GM18868 (cell line): ENCODE data around the gene BBS10.
"Not testable (repeated sequence)": the region's sequence is repeated elsewhere in the genome, so short reads cannot be mapped to it uniquely, and the experiment has no call there.

ENCODE experiments used
- ATAC-seq: cut with Tn5 transposase; IDR thresholded peaks from one replicate; pipeline ENCODE4 v1.9.1; 2021; ENCODE audit warnings: mild to moderate bottlenecking, moderate library complexity; ENCODE audit not compliant: unreplicated experiment

BBS10 gene

DNA sequence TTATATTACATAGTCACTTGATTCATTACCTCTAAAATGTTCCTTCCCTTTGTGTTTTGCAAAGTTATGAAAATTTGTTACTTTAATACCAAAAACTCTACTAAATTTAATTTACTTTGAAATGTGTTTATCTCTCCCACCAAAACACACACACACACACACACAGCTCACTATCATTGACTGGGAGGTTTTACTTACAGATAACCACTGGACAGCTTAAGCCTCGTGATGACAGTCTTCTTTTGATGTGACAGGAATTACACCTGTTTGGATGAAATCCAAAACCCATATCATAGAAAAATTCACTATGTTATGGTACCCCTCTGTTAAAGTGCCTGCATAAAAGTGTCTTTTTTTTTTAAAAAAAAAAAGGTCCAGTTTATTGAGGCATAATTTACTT is 15.6 kb downstream of the BBS10 start:
- ATAC-seq, result no peak

DNA sequence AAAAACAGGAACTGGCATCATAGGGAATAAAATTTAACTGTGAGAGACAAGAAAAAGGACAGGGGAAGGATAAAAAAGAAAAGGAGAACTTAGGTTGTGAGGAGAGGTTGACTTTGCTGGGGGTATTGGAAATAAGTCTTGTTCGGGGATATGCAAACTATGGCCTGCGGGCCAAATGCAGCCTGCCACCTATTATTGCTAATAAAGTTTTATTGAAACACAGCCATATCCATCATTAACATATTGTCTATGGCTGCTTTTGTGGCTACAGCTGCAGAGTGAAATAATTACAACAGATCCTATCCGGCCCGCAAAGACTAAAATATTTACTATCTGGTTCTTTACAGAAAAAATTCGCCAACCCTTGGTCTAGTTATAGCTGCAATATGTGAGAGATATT is 18.6 kb downstream of the BBS10 start:
- ATAC-seq, result no peak

DNA sequence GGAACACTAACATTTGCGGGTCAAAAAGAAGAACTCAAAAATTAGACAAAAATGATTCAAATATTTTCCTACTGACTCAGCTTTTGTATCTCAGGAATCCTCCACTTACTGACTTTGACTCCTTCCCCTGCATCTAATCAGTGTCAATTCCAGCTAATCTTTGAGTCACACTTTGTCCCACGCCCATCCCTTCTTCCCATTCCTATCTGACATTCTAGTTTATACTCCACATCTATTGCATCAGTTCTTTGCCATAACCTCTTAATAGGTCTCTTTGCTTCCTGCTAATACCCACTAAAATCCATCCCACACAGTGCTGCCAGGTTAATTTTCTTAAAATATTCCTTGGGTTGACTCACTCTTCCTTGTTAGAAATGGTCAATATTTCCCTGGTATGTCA is 19.1 kb downstream of the BBS10 start:
- no peak for ATAC-seq

DNA sequence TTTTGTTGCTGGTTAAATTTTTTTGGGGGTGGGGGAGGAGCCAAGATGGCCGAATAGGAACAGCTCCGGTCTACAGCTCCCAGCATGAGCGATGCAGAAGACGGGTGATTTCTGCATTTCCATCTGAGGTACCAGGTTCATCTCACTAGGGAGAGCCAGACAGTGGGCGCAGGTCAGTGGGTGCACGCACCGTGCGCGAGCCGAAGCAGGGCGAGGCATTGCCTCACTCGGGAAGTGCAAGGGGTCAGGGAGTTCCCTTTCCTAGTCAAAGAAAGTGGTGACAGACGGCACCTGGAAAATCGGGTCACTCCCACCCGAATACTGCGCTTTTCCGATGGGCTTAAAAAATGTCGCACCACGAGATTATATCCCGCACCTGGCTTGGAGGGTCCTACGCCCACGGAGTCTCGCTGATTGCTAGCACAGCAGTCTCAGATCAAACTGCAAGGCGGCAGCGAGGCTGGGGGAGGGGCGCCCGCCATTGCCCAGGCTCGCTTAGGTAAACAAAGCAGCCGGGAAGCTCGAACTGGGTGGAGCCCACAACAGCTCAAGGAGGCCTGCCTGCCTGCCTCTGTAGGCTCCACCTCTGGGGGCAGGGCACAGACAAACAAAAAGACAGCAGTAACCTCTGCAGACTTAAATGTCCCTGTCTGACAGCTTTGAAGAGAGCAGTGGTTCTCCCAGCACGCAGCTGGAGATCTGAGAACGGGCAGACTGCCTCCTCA is 28.5 kb downstream of the BBS10 start:
- ATAC-seq, result not testable (repeated sequence)

DNA sequence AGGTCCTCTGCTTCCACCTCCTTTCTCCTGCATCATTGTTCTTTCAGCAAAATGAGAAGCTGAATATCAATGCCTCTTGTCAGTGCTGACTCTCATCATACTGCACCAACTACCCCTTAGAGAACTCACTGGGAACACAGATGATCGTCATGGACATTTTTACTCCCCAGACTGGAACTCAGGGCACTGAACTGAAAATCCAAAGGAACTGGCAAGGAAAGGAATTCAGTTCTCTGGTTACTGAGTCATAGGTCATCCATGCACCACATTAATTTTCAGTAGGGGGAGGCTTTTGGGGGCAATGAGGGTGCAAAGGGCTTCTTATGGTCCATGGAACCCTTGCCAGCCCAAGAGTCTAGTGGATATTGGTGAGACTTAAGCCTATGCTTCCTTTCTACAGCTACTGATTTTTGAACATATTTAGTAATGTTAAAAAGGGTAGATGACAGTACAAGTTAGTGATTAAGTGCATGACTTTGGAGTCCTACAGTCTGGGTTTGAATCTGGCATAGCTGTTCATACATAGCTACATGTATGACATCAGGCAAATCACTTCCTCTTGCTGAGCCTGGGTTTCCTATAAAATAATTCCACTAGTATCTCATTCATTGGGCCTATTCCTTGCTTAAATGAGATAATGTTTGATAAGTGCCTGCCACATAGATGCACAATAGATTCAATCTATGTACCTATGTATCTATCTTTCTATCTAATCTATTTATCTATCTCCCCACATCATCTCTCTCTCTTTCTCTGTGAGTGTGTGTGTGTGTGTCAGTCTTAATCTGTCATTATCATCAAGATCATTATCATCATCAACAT is 29.2 kb downstream of the BBS10 start:
- ATAC-seq, result no peak

DNA sequence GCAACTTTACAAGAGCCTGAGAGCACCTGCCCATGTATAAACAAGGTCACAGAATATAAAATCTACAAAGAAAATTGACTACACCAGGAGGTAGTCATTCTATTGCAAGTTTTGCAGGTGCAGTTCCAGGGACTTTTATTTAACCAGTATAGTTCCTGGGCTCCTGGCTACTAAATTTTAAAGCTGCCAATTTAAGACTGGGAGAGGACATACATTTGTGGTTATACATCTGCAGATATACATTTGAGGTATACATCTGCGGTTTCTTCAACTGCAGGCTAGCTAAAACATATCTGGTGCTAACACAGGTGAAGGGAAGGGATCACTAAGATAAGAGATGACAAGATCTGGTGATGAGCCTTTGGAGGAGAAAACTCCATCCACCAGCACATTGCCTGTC is 30.2 kb downstream of the BBS10 start:
- ATAC-seq, result no peak

DNA sequence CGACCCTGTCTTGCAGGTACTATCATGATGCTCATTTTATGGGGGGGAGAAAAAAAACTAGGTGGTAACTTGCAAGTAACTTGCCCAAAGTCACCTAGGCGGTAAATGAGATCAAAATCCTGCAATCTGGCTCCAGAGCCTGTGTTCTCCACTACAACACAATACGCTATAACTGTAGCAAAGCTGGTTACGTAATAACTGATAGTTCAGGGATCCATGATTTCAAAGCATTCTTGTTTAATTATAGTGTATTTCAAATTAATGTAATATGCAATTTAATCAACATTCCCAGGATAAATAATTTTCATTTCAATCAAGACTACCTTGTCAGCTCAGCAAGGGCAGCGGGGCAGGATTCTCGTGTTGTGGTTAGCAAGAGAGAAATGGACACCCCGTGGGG is 31.7 kb downstream of the BBS10 start:
- ATAC-seq, result no peak

DNA sequence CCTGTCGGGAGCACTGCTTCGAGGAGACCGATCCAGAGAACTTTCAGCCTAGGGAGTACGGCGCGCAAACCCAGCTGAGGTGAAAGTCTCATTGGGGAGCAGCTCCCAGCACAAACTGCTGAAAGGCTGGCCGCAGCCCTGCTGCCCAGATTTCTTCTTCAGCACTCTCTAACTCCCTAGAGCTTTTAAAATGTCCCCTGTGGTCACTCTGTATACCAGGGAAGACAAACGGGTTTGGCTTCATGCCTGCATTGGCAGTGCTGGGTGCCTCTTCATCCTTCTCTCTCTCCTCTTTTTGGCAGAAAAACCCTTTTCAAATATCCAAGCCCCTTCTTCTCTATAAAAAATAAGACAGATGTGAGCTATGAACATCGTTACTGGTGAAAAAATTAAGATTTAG is 34.9 kb downstream of the BBS10 start:
- no peak for ATAC-seq

DNA sequence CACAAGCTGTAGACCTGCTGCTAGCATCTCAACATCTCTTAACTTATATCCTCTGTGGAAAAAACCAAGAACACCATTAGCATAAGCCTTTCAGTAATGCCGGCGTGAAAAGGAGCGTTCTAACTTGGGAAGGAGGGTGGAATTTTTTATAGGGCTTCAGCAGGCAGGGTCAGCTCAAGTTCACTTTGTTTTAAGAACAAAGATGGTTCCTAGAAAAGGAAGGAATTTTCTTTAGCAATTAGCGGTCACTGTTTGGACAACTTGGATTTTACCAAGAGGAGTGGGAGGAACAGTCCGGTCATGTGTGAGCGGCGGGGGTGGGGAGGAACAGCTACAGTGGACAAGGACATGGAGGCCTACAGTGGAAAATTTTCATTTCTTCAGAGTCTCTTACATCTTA is 35.9 kb downstream of the BBS10 start:
- no peak for ATAC-seq

DNA sequence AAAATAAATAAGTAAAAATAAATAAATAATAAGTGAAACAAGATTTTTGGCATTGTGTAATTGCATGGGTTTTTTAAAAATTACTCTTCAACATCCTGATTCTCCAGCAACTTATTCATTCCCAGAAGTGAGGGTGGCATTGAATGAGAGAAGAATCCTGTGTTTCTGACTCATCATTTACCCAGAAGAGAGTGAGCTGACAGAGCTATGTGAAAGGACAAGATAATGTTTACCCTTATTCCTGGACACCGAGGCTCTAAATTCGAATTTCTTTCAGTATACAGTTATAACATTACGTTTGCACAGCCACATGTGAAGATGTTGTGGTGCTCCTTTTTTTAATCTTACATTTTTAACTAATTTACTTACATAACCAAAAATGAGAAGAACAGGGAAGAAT is 36.4 kb downstream of the BBS10 start:
- ATAC-seq, result no peak

DNA sequence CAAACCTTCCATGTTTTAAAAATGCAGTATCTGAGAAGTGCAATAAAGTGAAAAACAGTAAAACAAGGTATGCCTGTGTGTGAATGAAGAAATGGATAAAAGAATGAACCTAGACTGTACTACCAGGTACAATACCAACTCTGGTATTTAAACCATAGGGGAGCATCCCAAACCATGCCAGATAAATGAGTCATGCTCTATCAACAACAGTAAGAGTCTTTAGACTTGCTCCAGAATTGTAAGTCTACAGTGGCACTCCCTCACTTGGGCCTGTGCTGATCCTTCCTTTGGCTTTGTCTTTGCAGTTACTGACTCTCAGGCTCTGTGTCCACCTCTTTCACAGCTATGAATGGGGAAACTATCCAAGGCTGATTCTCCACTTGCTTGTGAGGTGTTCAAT is 38.1 kb downstream of the BBS10 start:
- ATAC-seq, result no peak

DNA sequence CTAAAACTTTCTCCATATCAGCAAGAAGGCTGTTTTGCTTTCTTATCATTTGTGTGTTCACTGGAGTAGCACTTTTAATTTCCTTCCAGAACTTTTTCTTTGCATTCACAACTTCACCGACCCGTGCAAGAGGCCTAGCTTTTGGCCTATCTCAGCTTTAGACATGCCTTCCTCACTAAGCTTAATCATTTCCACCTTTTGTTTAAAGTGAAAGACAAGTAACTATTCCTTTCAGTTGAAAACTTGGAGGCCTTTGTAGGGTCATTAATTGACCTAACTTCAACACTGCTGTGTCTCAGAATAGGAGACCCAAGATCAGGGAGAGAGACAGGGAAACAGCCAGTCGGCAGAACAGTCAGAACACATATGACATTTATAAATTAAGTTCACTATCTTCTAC is 39.3 kb downstream of the BBS10 start:
- ATAC-seq, result no peak

DNA sequence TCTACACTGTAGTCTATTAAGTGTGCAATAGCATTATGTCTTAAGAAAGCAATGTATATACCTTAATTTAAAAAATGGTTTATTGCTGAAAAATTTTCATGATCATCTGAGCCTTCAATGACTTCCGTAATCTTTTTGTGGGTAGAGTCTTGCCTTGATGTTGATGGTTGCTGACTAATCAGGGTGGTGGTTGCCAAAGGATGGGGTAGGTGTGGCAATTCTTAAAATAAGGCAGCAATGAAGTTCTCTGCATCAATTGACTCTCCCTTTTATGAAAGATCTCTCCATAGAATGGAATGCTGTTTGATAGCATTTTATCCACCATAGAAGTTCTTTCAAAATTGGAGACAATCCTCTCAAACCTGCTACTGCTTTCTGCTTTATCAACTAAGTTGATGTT is 41.1 kb downstream of the BBS10 start:
- ATAC-seq, result no peak

DNA sequence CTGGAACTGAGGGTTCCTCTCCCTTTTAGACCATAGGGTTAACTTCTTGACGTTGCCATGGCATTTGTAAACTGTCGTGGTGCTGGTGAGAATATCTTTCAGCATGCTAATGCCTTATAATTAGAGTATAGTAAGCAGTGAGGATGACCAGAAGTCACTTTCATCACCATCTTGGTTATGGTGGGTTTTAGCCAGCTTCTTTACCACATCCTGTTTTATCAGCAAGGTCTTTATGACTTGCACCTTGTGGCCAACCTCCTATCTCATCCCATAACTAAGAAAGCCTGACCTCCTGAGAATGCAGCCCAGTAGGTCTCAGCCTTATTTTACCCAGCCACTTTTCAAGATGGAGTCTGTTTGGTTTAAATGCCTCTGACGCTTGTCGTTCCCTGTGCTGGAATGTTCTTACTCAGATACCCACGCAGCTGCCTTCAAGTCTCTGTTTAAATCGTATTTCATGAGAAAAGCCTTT is 44.2 kb downstream of the BBS10 start:
- no peak for ATAC-seq

DNA sequence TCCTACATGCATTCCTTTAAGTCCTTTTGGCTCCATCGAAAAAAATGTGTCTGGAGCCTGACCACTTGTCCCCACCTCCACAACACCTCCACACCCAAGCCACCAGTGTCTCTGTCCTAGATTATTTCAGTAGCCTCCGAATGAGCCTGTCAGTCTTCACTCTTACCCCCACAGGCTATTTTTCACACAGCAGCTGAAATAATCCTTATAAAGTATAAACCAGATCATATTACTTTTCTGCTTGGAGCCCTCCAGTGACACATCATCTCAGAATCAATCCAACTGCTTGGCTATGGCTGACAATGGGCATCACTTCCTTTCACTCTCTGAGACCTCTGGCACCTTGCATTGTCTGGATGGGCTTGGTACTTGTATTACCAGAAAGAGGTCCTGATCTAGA is 44.9 kb downstream of the BBS10 start:
- no peak for ATAC-seq

DNA sequence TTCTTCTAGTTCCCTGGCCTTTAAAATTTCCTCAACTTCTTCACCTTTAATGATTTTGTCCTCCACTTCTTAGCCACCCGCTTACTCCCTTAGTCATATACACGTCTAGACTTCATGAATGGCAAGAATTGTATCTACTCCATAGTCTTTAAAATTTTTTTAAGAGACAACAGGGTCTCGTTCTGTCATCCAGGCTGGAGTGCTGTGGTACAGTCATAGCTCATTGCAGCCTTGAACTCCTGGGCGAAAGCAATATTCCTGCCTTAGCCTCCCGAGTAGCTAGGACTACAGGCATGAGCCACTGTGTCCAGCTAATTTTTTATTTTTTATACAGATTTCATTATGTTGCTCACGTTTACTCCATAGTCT is 47.9 kb downstream of the BBS10 start:
- ATAC-seq, result no peak

DNA sequence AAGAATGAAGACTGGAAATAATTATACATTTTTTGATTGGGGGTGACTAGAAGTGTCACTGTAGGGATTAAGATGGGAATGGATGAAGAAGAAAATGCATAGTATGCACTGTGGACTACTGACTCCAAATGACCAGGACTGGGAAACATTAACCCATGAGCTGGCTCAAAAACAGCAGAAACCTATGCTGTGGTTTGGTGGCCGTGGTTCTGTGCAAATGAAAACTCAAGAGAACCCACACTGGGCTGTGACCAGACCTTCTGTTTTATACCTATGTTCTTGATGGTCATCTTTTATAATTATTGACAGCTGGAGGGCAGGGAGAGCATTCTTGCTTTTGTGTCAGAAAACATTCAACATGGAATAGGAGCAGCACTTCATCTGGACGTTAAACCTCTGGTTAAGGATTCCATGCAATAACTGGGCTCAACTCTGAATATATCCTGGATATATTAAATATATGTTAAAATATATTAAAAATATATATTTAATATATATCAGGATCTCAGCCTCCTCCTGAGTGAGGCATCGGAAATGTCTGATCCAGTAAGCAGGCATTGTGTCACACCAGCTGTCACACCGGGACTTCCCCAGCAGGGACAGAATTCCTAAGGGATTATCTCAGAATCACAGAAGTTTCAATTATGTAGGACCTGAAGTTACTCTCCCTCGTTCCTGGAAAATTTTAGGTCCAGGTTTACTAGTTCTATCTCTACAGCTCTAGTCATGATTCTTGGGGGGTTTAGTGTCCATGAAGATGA is 48.5 kb downstream of the BBS10 start:
- no peak for ATAC-seq
